HCT116 (cell line): ENCODE data around the gene RNF141. TPM values are rescaled to one million over a fixed set of nuclear protein-coding genes. Genes with fewer than 3 reads are reported as not detected.

Source experiments
- ATAC-seq: fragments of 200-7000 bp; cut with Tn5 transposase; 2 replicates; pipeline ENCODE4 v1.9.1; 2020; ENCODE audit warnings: mild to moderate bottlenecking, moderate library complexity
- BruUV-seq: library from RNA; stranded (reverse); fragments of 400-500 nt; replicated peaks from 2 replicates; lab custom pipeline; 2021; lab: Mats Ljungman, UMichigan
- CTCF ChIA-PET: fragments of 300-600 bp; sonication (Branson Sonifier 250); formaldehyde crosslinking; loops from one replicate; lab custom pipeline; 2021; ENCODE audit warnings: antibody characterized with exemption; lab: Charles Lee
- POLR2A ChIA-PET: fragments of 300-600, 350-600 bp; sonication (Branson Sonifier 250); formaldehyde crosslinking; loops from one replicate; lab custom pipeline; 2021; ENCODE audit warnings: antibody characterized with exemption; lab: Charles Lee
- RAD21 ChIA-PET, 2 experiments: fragments of 300-600 bp; sonication (Branson Sonifier 250); formaldehyde crosslinking; loops; one replicate each; lab custom pipeline; 2023; ENCODE audit warnings: low total read pairs in 2 of 2; ENCODE audit not compliant: uncharacterized antibody in 2 of 2, unreplicated experiment in 2 of 2, low non-redundant PET in 1 of 2; lab: Charles Lee
- DNase-seq: peaks from one replicate; pipeline ENCODE4 v3.0.0-alpha.2; 2010; ENCODE audit warnings: low read depth, low spot score
- H2AFZ ChIP-seq: fragments of 200-600 bp; shearing (Covaris generic), sonication (generic); 2 replicates; pipeline ENCODE4 v1.6.1; 2017; ENCODE audit warnings: low read depth, mixed run types, mixed read lengths, antibody characterized with exemption, low read length; ENCODE audit not compliant: poor library complexity, severe bottlenecking
- H3K27ac ChIP-seq: 2 replicates; pipeline ENCODE4 v1.5.1; 2012; ENCODE audit warnings: low read depth, low read length
- H3K27me3 ChIP-seq: fragments of 200-600 bp; sonication (generic); 2 replicates; pipeline ENCODE4 v1.6.1; 2016; ENCODE audit warnings: mixed run types, low read length, mixed read lengths; ENCODE audit not compliant: insufficient read depth
- H3K36me3 ChIP-seq, 2 experiments: fragments of 200-500 bp in 1 of 2; fragments of 200-600 bp in 1 of 2; sonication (Bioruptor generic) in 1 of 2; sonication (generic) in 1 of 2; 2 replicates each; pipeline versions ENCODE4 v1.5.1 to v1.6.1; 2014 to 2016; ENCODE audit warnings: low read length in 2 of 2, inconsistent platforms in 1 of 2, mixed read lengths in 1 of 2, mixed run types in 1 of 2; ENCODE audit not compliant: insufficient read depth in 2 of 2, control insufficient read depth in 1 of 2
- H3K4me1 ChIP-seq, 2 experiments: fragments of 200-600 bp in 1 of 2; sonication (generic) in 1 of 2; 2 replicates each; pipeline versions ENCODE4 v1.5.1 to v1.6.1; 2012 to 2017; ENCODE audit warnings: low read length in 2 of 2, inconsistent platforms in 1 of 2, mild to moderate bottlenecking in 1 of 2, mixed read lengths in 1 of 2, mixed run types in 1 of 2, moderate library complexity in 1 of 2; ENCODE audit not compliant: insufficient read depth in 2 of 2, control insufficient read depth in 1 of 2
- H3K4me2 ChIP-seq: fragments of 200-600 bp; sonication (generic); 2 replicates; pipeline ENCODE4 v1.6.1; 2017; ENCODE audit warnings: mixed run types, low read length, mixed read lengths
- H3K4me3 ChIP-seq, 2 experiments: fragments of 200-600 bp in 1 of 2; sonication (generic) in 1 of 2; replicated peaks in 1 of 2; 2 replicates each; pipeline ENCODE4 v1.5.1; 2011 to 2016; ENCODE audit warnings: low read length in 2 of 2, control low read depth in 1 of 2, low read depth in 1 of 2, mild to moderate bottlenecking in 1 of 2, mixed read lengths in 1 of 2, mixed run types in 1 of 2
- H3K79me2 ChIP-seq: fragments of 200-600 bp; sonication (generic); 2 replicates; pipeline ENCODE4 v1.6.1; 2017; ENCODE audit warnings: mild to moderate bottlenecking, mixed run types, low read length, moderate library complexity, mixed read lengths; ENCODE audit not compliant: insufficient read depth
- H3K9ac ChIP-seq: fragments of 200-600 bp; sonication (generic); 2 replicates; pipeline ENCODE4 v1.6.1; 2016; ENCODE audit warnings: low read length, mixed read lengths
- H3K9me2 ChIP-seq: fragments of 200-600 bp; sonication (generic), shearing (Covaris generic); 2 replicates; pipeline ENCODE4 v1.6.1; 2017; ENCODE audit warnings: mixed run types, mild to moderate bottlenecking, moderate library complexity; ENCODE audit not compliant: insufficient read depth
- H3K9me3 ChIP-seq, 2 experiments: fragments of 200-500 bp in 1 of 2; fragments of 200-600 bp in 1 of 2; sonication (Bioruptor generic) in 1 of 2; sonication (generic) in 1 of 2; 2 replicates each; pipeline ENCODE4 v1.6.1; 2014 to 2017; ENCODE audit warnings: low read length in 2 of 2, mixed read lengths in 2 of 2, inconsistent platforms in 1 of 2, low read depth in 1 of 2, mild to moderate bottlenecking in 1 of 2, mixed run types in 1 of 2, moderate library complexity in 1 of 2; ENCODE audit not compliant: control insufficient read depth in 1 of 2, insufficient read depth in 1 of 2
- H4K20me1 ChIP-seq: fragments of 200-600 bp; sonication (generic), shearing (Covaris generic); 2 replicates; pipeline ENCODE4 v1.6.1; 2017; ENCODE audit warnings: mixed run types, mild to moderate bottlenecking, moderate library complexity; ENCODE audit not compliant: insufficient read depth
- CBX3 ChIP-seq: IDR thresholded peaks from 2 replicates; pipeline ENCODE4 v1.6.1; 2012; ENCODE audit warnings: low read depth
- CEBPB ChIP-seq: IDR thresholded peaks from 2 replicates; pipeline ENCODE4 v1.6.1; 2012; ENCODE audit warnings: low read depth
- ELF1 ChIP-seq: IDR thresholded peaks from 2 replicates; pipeline ENCODE4 v1.6.1; 2012; ENCODE audit warnings: low read depth, borderline replicate concordance
- EZH2phosphoT487 ChIP-seq: fragments of 200-600 bp; IDR thresholded peaks from 2 replicates; pipeline ENCODE4 v1.6.1; 2018; ENCODE audit warnings: antibody characterized with exemption, borderline replicate concordance
- JUND ChIP-seq: IDR thresholded peaks from 2 replicates; pipeline ENCODE4 v1.6.1; 2012
- POLR2AphosphoS5 ChIP-seq: IDR thresholded peaks from 2 replicates; pipeline ENCODE4 v1.6.1; 2011; ENCODE audit warnings: mild to moderate bottlenecking, low read depth, low read length, moderate library complexity
- RAD21 ChIP-seq: IDR thresholded peaks from 2 replicates; pipeline ENCODE4 v1.6.1; 2012; ENCODE audit warnings: low read depth, mild to moderate bottlenecking
- SP1 ChIP-seq: IDR thresholded peaks from 2 replicates; pipeline ENCODE4 v1.6.1; 2012; ENCODE audit warnings: low read depth
- SRF ChIP-seq: IDR thresholded peaks from 2 replicates; pipeline ENCODE4 v1.6.1; 2012; ENCODE audit warnings: low read depth
- ZFX ChIP-seq: fragments of 450-650 bp; IDR thresholded peaks from 2 replicates; pipeline ENCODE4 v1.6.1; 2017
- intact Hi-C: fragments of 100-400 bp; cut with micrococcal nuclease; formaldehyde crosslinking; loops from 2 replicates; pipeline ENCODE4 v1.10.0; 2022
- total RNA-seq: library from RNA; stranded (reverse); gene quantifications from one replicate; pipeline ENCODE4 v1.2.1, GENCODE V29; 2021; ENCODE audit not compliant: unreplicated experiment
- TF ChIP-seq, protein P1 (sequence below): IDR thresholded peaks from 2 replicates; pipeline ENCODE4 v1.6.1; 2012; ENCODE audit warnings: low read depth
- TF ChIP-seq, protein P2 (sequence below): IDR thresholded peaks from 2 replicates; pipeline ENCODE4 v1.6.1; 2012
- TF ChIP-seq, protein P3 (sequence below), 3 experiments: fragments of 200-600 bp in 1 of 3; sonication (generic) in 1 of 3; IDR thresholded peaks in 2 of 3; conservative IDR thresholded peaks in 1 of 3; 2 replicates each; pipeline ENCODE4 v1.5.1; 2012 to 2017; ENCODE audit warnings: low read depth in 2 of 3, low read length in 2 of 3, antibody characterized with exemption in 1 of 3, borderline replicate concordance in 1 of 3, control low read depth in 1 of 3, mild to moderate bottlenecking in 1 of 3, mixed read lengths in 1 of 3, mixed run types in 1 of 3, moderate library complexity in 1 of 3; ENCODE audit not compliant: insufficient read depth in 1 of 3
- TF ChIP-seq, protein P4 (sequence below): IDR thresholded peaks from 2 replicates; pipeline ENCODE4 v1.6.1; 2012
- TF ChIP-seq, protein P5 (sequence below): IDR thresholded peaks from 2 replicates; pipeline ENCODE4 v1.6.1; 2011; ENCODE audit warnings: mild to moderate bottlenecking, low read length, moderate library complexity; ENCODE audit not compliant: insufficient replicate concordance; ENCODE audit errors: extremely low read depth

The RNF141 gene
- total RNA-seq, 1 experiment from 2014 or later = 133 TPM

DNA sequence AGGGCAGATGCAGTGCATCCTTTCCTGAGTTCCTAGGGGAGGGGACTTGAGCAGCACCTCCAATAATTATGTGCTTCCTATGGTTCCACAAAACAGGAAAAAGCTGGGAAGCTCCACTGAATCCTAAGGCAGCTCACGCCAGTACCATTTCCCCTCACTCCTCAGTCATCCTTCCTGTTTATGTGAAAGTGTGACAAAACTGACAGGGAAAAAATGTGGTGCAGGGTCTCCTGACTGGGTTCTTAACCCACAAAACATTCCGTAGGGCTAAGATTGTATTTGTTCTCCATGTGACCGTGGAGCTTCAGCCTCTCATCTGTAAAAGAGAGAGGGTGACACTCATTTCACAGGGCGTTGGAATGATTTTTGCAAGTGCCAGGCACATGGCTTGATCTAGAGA lies 39.6 kb upstream of the RNF141 start (continued):
- TF ChIP-seq JUND (no peak), CBX3 (no peak), POLR2AphosphoS5 (no peak), ZFX (no peak), ELF1 (no peak), EZH2phosphoT487 (no peak), RAD21 (no peak), CEBPB (no peak)
- TF ChIP-seq, protein P1, sequence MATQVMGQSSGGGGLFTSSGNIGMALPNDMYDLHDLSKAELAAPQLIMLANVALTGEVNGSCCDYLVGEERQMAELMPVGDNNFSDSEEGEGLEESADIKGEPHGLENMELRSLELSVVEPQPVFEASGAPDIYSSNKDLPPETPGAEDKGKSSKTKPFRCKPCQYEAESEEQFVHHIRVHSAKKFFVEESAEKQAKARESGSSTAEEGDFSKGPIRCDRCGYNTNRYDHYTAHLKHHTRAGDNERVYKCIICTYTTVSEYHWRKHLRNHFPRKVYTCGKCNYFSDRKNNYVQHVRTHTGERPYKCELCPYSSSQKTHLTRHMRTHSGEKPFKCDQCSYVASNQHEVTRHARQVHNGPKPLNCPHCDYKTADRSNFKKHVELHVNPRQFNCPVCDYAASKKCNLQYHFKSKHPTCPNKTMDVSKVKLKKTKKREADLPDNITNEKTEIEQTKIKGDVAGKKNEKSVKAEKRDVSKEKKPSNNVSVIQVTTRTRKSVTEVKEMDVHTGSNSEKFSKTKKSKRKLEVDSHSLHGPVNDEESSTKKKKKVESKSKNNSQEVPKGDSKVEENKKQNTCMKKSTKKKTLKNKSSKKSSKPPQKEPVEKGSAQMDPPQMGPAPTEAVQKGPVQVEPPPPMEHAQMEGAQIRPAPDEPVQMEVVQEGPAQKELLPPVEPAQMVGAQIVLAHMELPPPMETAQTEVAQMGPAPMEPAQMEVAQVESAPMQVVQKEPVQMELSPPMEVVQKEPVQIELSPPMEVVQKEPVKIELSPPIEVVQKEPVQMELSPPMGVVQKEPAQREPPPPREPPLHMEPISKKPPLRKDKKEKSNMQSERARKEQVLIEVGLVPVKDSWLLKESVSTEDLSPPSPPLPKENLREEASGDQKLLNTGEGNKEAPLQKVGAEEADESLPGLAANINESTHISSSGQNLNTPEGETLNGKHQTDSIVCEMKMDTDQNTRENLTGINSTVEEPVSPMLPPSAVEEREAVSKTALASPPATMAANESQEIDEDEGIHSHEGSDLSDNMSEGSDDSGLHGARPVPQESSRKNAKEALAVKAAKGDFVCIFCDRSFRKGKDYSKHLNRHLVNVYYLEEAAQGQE = no peak
- TF ChIP-seq, protein P2, sequence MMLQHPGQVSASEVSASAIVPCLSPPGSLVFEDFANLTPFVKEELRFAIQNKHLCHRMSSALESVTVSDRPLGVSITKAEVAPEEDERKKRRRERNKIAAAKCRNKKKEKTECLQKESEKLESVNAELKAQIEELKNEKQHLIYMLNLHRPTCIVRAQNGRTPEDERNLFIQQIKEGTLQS = no peak

DNA sequence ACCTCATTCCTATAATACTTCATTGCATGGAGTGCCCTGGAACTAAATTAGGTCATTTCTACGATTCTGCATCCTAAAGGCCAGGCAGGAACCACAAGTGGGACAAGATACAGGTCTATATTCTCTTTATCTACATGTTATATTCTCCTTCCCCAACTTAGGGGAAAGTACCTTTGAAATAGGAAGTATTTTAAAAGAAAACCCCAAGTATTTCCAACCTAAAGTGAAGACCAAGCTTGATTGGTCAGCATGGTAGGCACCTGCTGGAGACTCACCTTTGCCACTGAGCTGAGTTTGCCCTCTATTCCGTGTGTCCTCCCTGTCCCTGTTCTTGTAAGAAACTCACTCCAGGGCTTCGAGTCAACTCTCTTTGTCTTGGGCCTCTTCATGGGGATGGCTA lies 38.7 kb upstream of the RNF141 start:
- DNase-seq (no peak), ATAC-seq (no peak)
- TF ChIP-seq RAD21 = no peak
- TF ChIP-seq, protein P3, sequence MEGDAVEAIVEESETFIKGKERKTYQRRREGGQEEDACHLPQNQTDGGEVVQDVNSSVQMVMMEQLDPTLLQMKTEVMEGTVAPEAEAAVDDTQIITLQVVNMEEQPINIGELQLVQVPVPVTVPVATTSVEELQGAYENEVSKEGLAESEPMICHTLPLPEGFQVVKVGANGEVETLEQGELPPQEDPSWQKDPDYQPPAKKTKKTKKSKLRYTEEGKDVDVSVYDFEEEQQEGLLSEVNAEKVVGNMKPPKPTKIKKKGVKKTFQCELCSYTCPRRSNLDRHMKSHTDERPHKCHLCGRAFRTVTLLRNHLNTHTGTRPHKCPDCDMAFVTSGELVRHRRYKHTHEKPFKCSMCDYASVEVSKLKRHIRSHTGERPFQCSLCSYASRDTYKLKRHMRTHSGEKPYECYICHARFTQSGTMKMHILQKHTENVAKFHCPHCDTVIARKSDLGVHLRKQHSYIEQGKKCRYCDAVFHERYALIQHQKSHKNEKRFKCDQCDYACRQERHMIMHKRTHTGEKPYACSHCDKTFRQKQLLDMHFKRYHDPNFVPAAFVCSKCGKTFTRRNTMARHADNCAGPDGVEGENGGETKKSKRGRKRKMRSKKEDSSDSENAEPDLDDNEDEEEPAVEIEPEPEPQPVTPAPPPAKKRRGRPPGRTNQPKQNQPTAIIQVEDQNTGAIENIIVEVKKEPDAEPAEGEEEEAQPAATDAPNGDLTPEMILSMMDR (IDR thresholded peaks at IDR 0.05 in 2 of 3, conservative IDR thresholded peaks at IDR 0.05 in 1 of 3; ENCODE audit: borderline replicate concordance in 1 of 3, insufficient read depth in 1 of 3, low read depth in 2 of 3, low read length in 2 of 3) = no peak
- TF ChIP-seq, protein P4, sequence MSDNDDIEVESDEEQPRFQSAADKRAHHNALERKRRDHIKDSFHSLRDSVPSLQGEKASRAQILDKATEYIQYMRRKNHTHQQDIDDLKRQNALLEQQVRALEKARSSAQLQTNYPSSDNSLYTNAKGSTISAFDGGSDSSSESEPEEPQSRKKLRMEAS = no peak
- TF ChIP-seq SP1 = no peak
- TF ChIP-seq, protein P5, sequence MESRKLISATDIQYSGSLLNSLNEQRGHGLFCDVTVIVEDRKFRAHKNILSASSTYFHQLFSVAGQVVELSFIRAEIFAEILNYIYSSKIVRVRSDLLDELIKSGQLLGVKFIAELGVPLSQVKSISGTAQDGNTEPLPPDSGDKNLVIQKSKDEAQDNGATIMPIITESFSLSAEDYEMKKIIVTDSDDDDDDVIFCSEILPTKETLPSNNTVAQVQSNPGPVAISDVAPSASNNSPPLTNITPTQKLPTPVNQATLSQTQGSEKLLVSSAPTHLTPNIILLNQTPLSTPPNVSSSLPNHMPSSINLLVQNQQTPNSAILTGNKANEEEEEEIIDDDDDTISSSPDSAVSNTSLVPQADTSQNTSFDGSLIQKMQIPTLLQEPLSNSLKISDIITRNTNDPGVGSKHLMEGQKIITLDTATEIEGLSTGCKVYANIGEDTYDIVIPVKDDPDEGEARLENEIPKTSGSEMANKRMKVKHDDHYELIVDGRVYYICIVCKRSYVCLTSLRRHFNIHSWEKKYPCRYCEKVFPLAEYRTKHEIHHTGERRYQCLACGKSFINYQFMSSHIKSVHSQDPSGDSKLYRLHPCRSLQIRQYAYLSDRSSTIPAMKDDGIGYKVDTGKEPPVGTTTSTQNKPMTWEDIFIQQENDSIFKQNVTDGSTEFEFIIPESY = no peak
- no peak for TF ChIP-seq POLR2AphosphoS5
- TF ChIP-seq SRF = no peak
- H3K79me2 ChIP-seq = no peaks in the 10 kb centered on the region
- CTCF ChIA-PET = no interaction called here
- H3K9ac ChIP-seq = no peak overlapping the region
- no peaks in the 10 kb centered on the region for H3K9me3 ChIP-seq
- RAD21 ChIA-PET = no interaction called here
- no TSS peak for BruUV-seq
- POLR2A ChIA-PET = no interaction called here
- H3K27ac ChIP-seq = no peak overlapping the region
- no peak overlapping the region for H3K4me2 ChIP-seq
- H3K9me2 ChIP-seq = no peaks in the 10 kb centered on the region
- H3K27me3 ChIP-seq = no peaks in the 10 kb centered on the region
- peaks cover 0 to 32% of the 10 kb centered on the region in 2 experiments; a peak in 2 of 4 replicates for H3K4me1 ChIP-seq
- no peaks in the 10 kb centered on the region for H4K20me1 ChIP-seq
- no peaks in the 10 kb centered on the region for H3K36me3 ChIP-seq
- no peak overlapping the region for H3K4me3 ChIP-seq
- no peak overlapping the region for H2AFZ ChIP-seq
- intact Hi-C loops = no loop called here
